ENCODE results near the gene EIF2B5. TPM values are rescaled to one million over a fixed set of nuclear protein-coding genes. Genes with fewer than 3 reads are reported as not detected.

The EIF2B5 gene
- total and polyA plus RNA-seq, 9 of the 15 experiments (the other 6 are each of a cell fraction or from before 2014, with no cell fraction given): 19.1 to 92.4 (median 74.0) TPM

DNA sequence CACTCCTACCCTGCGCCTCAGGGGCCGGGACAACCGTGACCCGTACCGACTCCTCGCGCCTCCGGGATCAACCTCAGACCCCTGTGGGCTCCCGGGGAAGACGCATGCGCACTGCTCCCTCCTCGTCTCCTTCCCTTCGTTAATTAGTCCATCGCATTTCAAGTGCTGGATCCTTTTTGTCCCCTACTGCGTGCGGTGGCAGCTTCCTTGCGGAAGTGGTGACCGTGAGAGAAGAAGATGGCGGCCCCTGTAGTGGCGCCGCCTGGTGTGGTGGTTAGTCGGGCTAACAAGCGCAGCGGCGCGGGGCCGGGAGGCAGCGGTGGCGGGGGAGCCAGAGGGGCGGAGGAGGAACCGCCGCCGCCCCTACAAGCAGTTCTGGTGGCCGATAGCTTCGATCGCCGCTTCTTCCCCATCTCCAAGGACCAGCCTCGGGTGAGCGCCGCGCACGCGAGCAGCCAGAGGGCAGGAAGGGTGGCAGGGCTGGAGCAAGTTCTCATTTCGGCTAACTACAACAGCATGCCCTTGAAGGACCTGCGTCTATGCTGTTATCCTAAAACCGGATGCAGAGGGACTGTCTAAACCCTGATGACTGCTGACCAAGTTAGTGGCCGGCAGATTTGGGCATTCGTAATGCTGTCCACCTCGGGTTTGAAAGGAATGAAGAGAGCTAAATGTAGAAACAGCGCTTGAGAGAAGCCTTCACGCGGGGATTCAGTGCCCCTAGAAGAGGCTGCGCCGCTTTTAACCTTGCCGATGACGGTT, at the start of gene EIF2B5 (continued):
- TF ChIP-seq, protein P1, sequence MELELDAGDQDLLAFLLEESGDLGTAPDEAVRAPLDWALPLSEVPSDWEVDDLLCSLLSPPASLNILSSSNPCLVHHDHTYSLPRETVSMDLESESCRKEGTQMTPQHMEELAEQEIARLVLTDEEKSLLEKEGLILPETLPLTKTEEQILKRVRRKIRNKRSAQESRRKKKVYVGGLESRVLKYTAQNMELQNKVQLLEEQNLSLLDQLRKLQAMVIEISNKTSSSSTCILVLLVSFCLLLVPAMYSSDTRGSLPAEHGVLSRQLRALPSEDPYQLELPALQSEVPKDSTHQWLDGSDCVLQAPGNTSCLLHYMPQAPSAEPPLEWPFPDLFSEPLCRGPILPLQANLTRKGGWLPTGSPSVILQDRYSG (tag; conservative IDR thresholded peaks at IDR 0.05; ENCODE audit: low read depth): no peak
- TF ChIP-seq CHD2 (IDR thresholded peaks at IDR 0.05; ENCODE audit: low read depth, low read length) (no peak), HDAC6 (IDR thresholded peaks at IDR 0.05; ENCODE audit: low read depth, low read length) (no peak), ZNF253 (CRISPR knock-in tag; conservative IDR thresholded peaks at IDR 0.05) (no peak), GATAD2B (IDR thresholded peaks at IDR 0.05; ENCODE audit: borderline replicate concordance) (peak; percentile 86), NFRKB (IDR thresholded peaks at IDR 0.05; ENCODE audit: low read depth) (peak; percentile 99), TCF7 (IDR thresholded peaks at IDR 0.05; ENCODE audit: borderline replicate concordance) (0 out of 2 replicates have a peak, but pooled peaks have one; percentile 58), CBX1 (IDR thresholded peaks at IDR 0.05; ENCODE audit: low read depth) (peak; percentile 90; the same call in 1 of the 2 replicates), BRD4 (IDR thresholded peaks at IDR 0.05) (no peak), RBFOX2 (IDR thresholded peaks at IDR 0.05; ENCODE audit: low read depth, low read length) (peak; percentile 97), HDAC3 (IDR thresholded peaks at IDR 0.05; ENCODE audit: borderline replicate concordance, partially characterized antibody) (no peak), ZNF780A (CRISPR knock-in tag; IDR thresholded peaks at IDR 0.05) (no peak), ZEB2 (IDR thresholded peaks at IDR 0.05) (no peak), ZC3H11A (IDR thresholded peaks at IDR 0.05; ENCODE audit: low read depth, low read length) (no peak), CREB1 (IDR thresholded peaks at IDR 0.05) (peak; percentile 65; the same call in 1 of the 2 replicates), CREB1 (CRISPR knock-in tag; IDR thresholded peaks at IDR 0.05) (peak; percentile 62; the same call in 1 of the 2 replicates), SREBF1 (IDR thresholded peaks at IDR 0.05; ENCODE audit: borderline replicate concordance, low read depth, low read length) (peak; percentile 60; the same call in 1 of the 2 replicates), ZNF778 (CRISPR knock-in tag; IDR thresholded peaks at IDR 0.05) (no peak), MIER1 (IDR thresholded peaks at IDR 0.05; ENCODE audit: low read depth) (no peak), KDM5B (IDR thresholded peaks at IDR 0.05; ENCODE audit: insufficient replicate concordance, low read depth, low read length) (peak; percentile 85), MTF1 (CRISPR knock-in tag; IDR thresholded peaks at IDR 0.05; ENCODE audit: borderline replicate concordance) (no peak), SMARCC2 (IDR thresholded peaks at IDR 0.05; ENCODE audit: low read depth) (no peak), CREBBP (IDR thresholded peaks at IDR 0.05; ENCODE audit: low read depth, low read length) (no peak), NELFE (IDR thresholded peaks at IDR 0.05; ENCODE audit: insufficient read depth, insufficient read length) (no peak), ZBTB17 (CRISPR knock-in tag; IDR thresholded peaks at IDR 0.05) (peak; percentile 77; the same call in 1 of the 2 replicates)
- TF ChIP-seq, protein P2, sequence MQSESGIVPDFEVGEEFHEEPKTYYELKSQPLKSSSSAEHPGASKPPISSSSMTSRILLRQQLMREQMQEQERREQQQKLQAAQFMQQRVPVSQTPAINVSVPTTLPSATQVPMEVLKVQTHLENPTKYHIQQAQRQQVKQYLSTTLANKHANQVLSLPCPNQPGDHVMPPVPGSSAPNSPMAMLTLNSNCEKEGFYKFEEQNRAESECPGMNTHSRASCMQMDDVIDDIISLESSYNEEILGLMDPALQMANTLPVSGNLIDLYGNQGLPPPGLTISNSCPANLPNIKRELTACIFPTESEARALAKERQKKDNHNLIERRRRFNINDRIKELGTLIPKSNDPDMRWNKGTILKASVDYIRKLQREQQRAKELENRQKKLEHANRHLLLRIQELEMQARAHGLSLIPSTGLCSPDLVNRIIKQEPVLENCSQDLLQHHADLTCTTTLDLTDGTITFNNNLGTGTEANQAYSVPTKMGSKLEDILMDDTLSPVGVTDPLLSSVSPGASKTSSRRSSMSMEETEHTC (IDR thresholded peaks at IDR 0.05): no peak
- TF ChIP-seq, protein P3, sequence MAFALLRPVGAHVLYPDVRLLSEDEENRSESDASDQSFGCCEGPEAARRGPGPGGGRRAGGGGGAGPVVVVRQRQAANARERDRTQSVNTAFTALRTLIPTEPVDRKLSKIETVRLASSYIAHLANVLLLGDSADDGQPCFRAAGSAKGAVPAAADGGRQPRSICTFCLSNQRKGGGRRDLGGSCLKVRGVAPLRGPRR (CRISPR knock-in tag; IDR thresholded peaks at IDR 0.05): peak; percentile 28; the same call in 1 of the 2 replicates
